Endothelial cell of umbilical vein (primary cell): ENCODE measurements around the gene RPGRIP1. TPM values are rescaled to one million over a fixed set of nuclear protein-coding genes. Genes with fewer than 3 reads are reported as not detected.
A peak's percentile ranks its signal among the peaks of the same experiment; 100 is the strongest.

Experiments used
- BruUV-seq: library from RNA; stranded (reverse); fragments of 400-500 nt; replicated peaks from 2 replicates; lab custom pipeline; 2021; lab: Mats Ljungman, UMichigan
- CTCF ChIA-PET: fragments of 300-600, 350-600 bp; sonication (Branson Sonifier 250); formaldehyde crosslinking; loops from one replicate; lab custom pipeline; 2021; ENCODE audit warnings: antibody characterized with exemption, inconsistent platforms; lab: Charles Lee
- POLR2A ChIA-PET: fragments of 300-600, 350-600 bp; sonication (Branson Sonifier 250); formaldehyde crosslinking; loops from one replicate; lab custom pipeline; 2021; ENCODE audit warnings: antibody characterized with exemption, inconsistent platforms; lab: Charles Lee
- DNase-seq: peaks from one replicate; pipeline ENCODE4 v3.0.0-alpha.2; 2011; ENCODE audit warnings: low read depth, low spot score
- FAIRE-seq: peaks from 2 replicates; lab custom pipeline; 2011; peaks lifted over from hg19 to GRCh38; lab: Jason Lieb, UNC
- H2AFZ ChIP-seq: 2 replicates; pipeline ENCODE4 v1.6.0; 2012; ENCODE audit warnings: low read depth, low read length, control low read depth, inconsistent platforms
- H3K27ac ChIP-seq: 2 replicates; pipeline ENCODE4 v1.5.1; 2011; ENCODE audit warnings: low read depth, mild to moderate bottlenecking, control low read depth, low read length, moderate library complexity; ENCODE audit not compliant: insufficient read depth
- H3K27me3 ChIP-seq, 2 experiments: 2 replicates each; pipeline versions ENCODE4 v1.6.0 to v1.6.1; 2011; ENCODE audit warnings: low read length in 2 of 2, mixed read lengths in 1 of 2; ENCODE audit not compliant: control insufficient read depth in 2 of 2, insufficient read depth in 2 of 2
- H3K36me3 ChIP-seq, 2 experiments: 2 replicates in 1 of 2; 3 replicates in 1 of 2; pipeline ENCODE4 v1.5.1; 2011; ENCODE audit warnings: low read length in 2 of 2, mild to moderate bottlenecking in 1 of 2, moderate library complexity in 1 of 2; ENCODE audit not compliant: control insufficient read depth in 2 of 2, insufficient read depth in 2 of 2; ENCODE audit errors: extremely low read depth in 1 of 2
- H3K4me1 ChIP-seq: 3 replicates; pipeline ENCODE4 v1.5.1; 2011; ENCODE audit warnings: mild to moderate bottlenecking, low read length; ENCODE audit not compliant: control insufficient read depth, insufficient read depth; ENCODE audit errors: extremely low read depth
- H3K4me2 ChIP-seq: 2 replicates; pipeline ENCODE4 v1.6.1; 2011; ENCODE audit warnings: low read length, control low read depth, mixed read lengths; ENCODE audit not compliant: insufficient read depth
- H3K4me3 ChIP-seq, 3 experiments: fragments of 200-600 bp in 1 of 3; sonication (generic), shearing (Covaris generic) in 1 of 3; replicated peaks in 1 of 3; 2 replicates each; pipeline ENCODE4 v1.5.1; 2011 to 2016; ENCODE audit warnings: control low read depth in 3 of 3, low read length in 3 of 3, mild to moderate bottlenecking in 2 of 3, inconsistent platforms in 1 of 3, low read depth in 1 of 3, moderate library complexity in 1 of 3; ENCODE audit not compliant: insufficient read depth in 1 of 3
- H3K79me2 ChIP-seq: 2 replicates; pipeline ENCODE4 v1.6.0; 2012; ENCODE audit warnings: low read length, inconsistent platforms; ENCODE audit not compliant: control insufficient read depth, insufficient read depth
- H3K9ac ChIP-seq: replicated peaks from 2 replicates; pipeline ENCODE3; 2011; ENCODE audit warnings: low read length, control low read depth; ENCODE audit not compliant: insufficient read depth; ENCODE audit errors: extremely low read depth
- H3K9me1 ChIP-seq: replicated peaks from 3 replicates; pipeline ENCODE4 v1.6.0; 2011; ENCODE audit warnings: mild to moderate bottlenecking, low read length; ENCODE audit not compliant: control insufficient read depth, insufficient read depth; ENCODE audit errors: extremely low read depth
- H3K9me3 ChIP-seq: replicated peaks from 2 replicates; pipeline ENCODE4 v1.5.1; 2012; ENCODE audit warnings: low read length, inconsistent platforms; ENCODE audit not compliant: control insufficient read depth, insufficient read depth
- H4K20me1 ChIP-seq: replicated peaks from 2 replicates; pipeline ENCODE3; 2011; ENCODE audit warnings: mild to moderate bottlenecking, low read length; ENCODE audit not compliant: control insufficient read depth, insufficient read depth; ENCODE audit errors: extremely low read depth
- CTCF ChIP-seq, 2 donors: IDR thresholded peaks; 1 replicate in 1 of 2; 2 replicates in 1 of 2; pipeline ENCODE4 v1.5.1; 2011; ENCODE audit warnings: low read length in 2 of 2, mild to moderate bottlenecking in 2 of 2, moderate library complexity in 2 of 2, control low read depth in 1 of 2, inconsistent platforms in 1 of 2, low read depth in 1 of 2; ENCODE audit not compliant: insufficient read depth in 1 of 2; ENCODE audit errors: extremely low read depth in 1 of 2
- EZH2 ChIP-seq: IDR thresholded peaks from 2 replicates; pipeline ENCODE4 v1.6.1; 2012; ENCODE audit warnings: borderline replicate concordance, low read depth, mild to moderate bottlenecking, moderate library complexity, low read length, inconsistent platforms; ENCODE audit not compliant: severe bottlenecking
- FOS ChIP-seq: IDR thresholded peaks from 2 replicates; pipeline ENCODE4 v1.6.1; 2011; ENCODE audit warnings: mild to moderate bottlenecking, low read length, moderate library complexity, borderline replicate concordance; ENCODE audit not compliant: insufficient read depth
- GATA2 ChIP-seq: IDR thresholded peaks from 2 replicates; pipeline ENCODE4 v1.7.0; 2011; ENCODE audit warnings: low read depth, mild to moderate bottlenecking, moderate library complexity, mixed read lengths, low read length; ENCODE audit not compliant: insufficient read length, insufficient read depth
- JUN ChIP-seq: IDR thresholded peaks from 2 replicates; pipeline ENCODE4 v1.6.1; 2011; ENCODE audit warnings: borderline replicate concordance, low read depth; ENCODE audit not compliant: insufficient read length, insufficient read depth
- MAX ChIP-seq: IDR thresholded peaks from 2 replicates; pipeline ENCODE4 v1.6.1; 2011; ENCODE audit not compliant: insufficient read depth, insufficient read length
- MYC ChIP-seq: IDR thresholded peaks from one replicate; pipeline ENCODE4 v1.6.1; 2011; ENCODE audit warnings: mild to moderate bottlenecking, low read depth, low read length
- POLR2A ChIP-seq: IDR thresholded peaks from 2 replicates; pipeline ENCODE4 v1.6.1; 2012; ENCODE audit warnings: low read depth, mild to moderate bottlenecking, control low read depth, low read length
- POLR2AphosphoS5 ChIP-seq: IDR thresholded peaks from 2 replicates; pipeline ENCODE4 v1.6.1; 2012; ENCODE audit warnings: low read depth, mild to moderate bottlenecking, control low read depth, low read length, moderate library complexity; ENCODE audit not compliant: insufficient read depth
- dilution Hi-C: fragments of 300-500 bp; cut with MboI; formaldehyde crosslinking; loops from one replicate; pipeline ENCODE4 v1.15.0; 2019; ENCODE audit warnings: low sequenced_read_pairs; ENCODE audit not compliant: extremely low pct_ligation_motif_present
- intact Hi-C: fragments of 100-400 bp; cut with micrococcal nuclease; formaldehyde crosslinking; loops from one replicate; pipeline ENCODE4 v1.10.0; 2022
- polyA plus RNA-seq, 4 experiments: library from polyadenylated mRNA; depleted of rRNA in 3 of 4; stranded (reverse) in 3 of 4; unstranded in 1 of 4; fragments of >200 nt; gene quantifications; 2 replicates each; pipeline versions ENCODE4 v1.2.1 to v1.2.3, GENCODE V29; 2011 to 2012; ENCODE audit warnings: missing spikeins in 1 of 4
- total RNA-seq: library from RNA; stranded (reverse); gene quantifications from 2 replicates; pipeline ENCODE4 v1.2.3, GENCODE V29; 2021

The RPGRIP1 gene
- total and polyA plus RNA-seq, 2 donors (not counting 3 experiments of a cell fraction or from before 2014, with no cell fraction given), result not detected

GRCh38 chr14:21241218-21241819 lies 38.6 kb upstream of the RPGRIP1 start:
- dilution Hi-C loops (no loop called here), intact Hi-C loops (no loop called here)
- ChIA-PET CTCF (interaction anchor here (0.9 to 1.6 kb wide), 3 partner anchors 9 to 315 kb away, joined by 3 to 5 read pairs (median 4); no protein-coding TSS in a partner anchor), POLR2A (interaction anchor here (0.5 kb wide), 1 partner anchor 38 kb away, joined by 3 read pairs; no protein-coding TSS in a partner anchor)
- H3K36me3 ChIP-seq, result peaks cover 10 to 14% of the 10 kb centered on the region in 2 experiments
- H3K4me3 ChIP-seq, result no peak overlapping the region
- no peaks in the 10 kb centered on the region for H3K27me3 ChIP-seq
- no peak overlapping the region for H3K9ac ChIP-seq
- DNase-seq, result peak; percentile 37
- no peak overlapping the region for H3K27ac ChIP-seq
- no peaks in the 10 kb centered on the region for H3K9me3 ChIP-seq
- H3K79me2 ChIP-seq, result peaks cover 100% of the 10 kb centered on the region
- H3K9me1 ChIP-seq, result no peaks in the 10 kb centered on the region
- TF ChIP-seq GATA2 (no peak), CTCF (IDR thresholded peaks at IDR 0.05; ENCODE audit: extremely low read depth in 1 of 2, insufficient read depth in 1 of 2, low read depth in 1 of 2, low read length in 2 of 2) (no peak), POLR2A (no peak), JUN (no peak), EZH2 (no peak), POLR2AphosphoS5 (no peak), MYC (no peak), MAX (no peak), FOS (no peak)
- H3K4me1 ChIP-seq, result no peaks in the 10 kb centered on the region
- no TSS peak for BruUV-seq
- H2AFZ ChIP-seq, result no peak overlapping the region
- FAIRE-seq, result no peak
- peaks cover 31% of the 10 kb centered on the region for H4K20me1 ChIP-seq
- no peak overlapping the region for H3K4me2 ChIP-seq
